ENCODE measurements around the gene PRKAG3.

Gene PRKAG3

GRCh38 chr2:218831378-218831990 is at the start of gene PRKAG3:
Gene PRKAG3, minus strand, starts transcription at chr2:218831803.
- no peak for DNase-seq

GRCh38 chr2:218880859-218881594 is 49.4 kb upstream of the PRKAG3 start:
- no peak for DNase-seq

- peak; percentile 89 for DNase-seq
Measured at GRCh38 chr2:218880102-218880858, 48.7 kb upstream of the PRKAG3 start, which contains the start of gene WNT10A. Gene WNT10A, plus strand, starts transcription at chr2:218880852. Its CDS starts 144 bp downstream, at chr2:218880996.

- no peak for DNase-seq
Measured at GRCh38 chr2:218879776-218880101, 48.1 kb upstream of the PRKAG3 start.

GRCh38 chr2:218878926-218879761 is 47.5 kb upstream of the PRKAG3 start:
- no peak for DNase-seq

- DNase-seq: no peak
Measured at GRCh38 chr2:218878486-218878885, 46.9 kb upstream of the PRKAG3 start.

GRCh38 chr2:218877891-218878290 is 46.3 kb upstream of the PRKAG3 start:
- no peak for DNase-seq

GRCh38 chr2:218877331-218877730 is 45.7 kb upstream of the PRKAG3 start:
- DNase-seq: no peak

GRCh38 chr2:218876562-218877219 is 45.1 kb upstream of the PRKAG3 start:
- peak; percentile 86 for DNase-seq

GRCh38 chr2:218875692-218876246 is 44.2 kb upstream of the PRKAG3 start:
- DNase-seq: no peak

GRCh38 chr2:218873359-218874194 is 42.0 kb upstream of the PRKAG3 start:
- DNase-seq: peak; percentile 6

- no peak for DNase-seq
Measured at GRCh38 chr2:218872645-218873358, 41.2 kb upstream of the PRKAG3 start.

GRCh38 chr2:218871345-218872302 is 40.0 kb upstream of the PRKAG3 start:
- peak; percentile 39 for DNase-seq

- peak; percentile 10 for DNase-seq
Measured at GRCh38 chr2:218870984-218871344, 39.4 kb upstream of the PRKAG3 start.

GRCh38 chr2:218869064-218869463 is 37.5 kb upstream of the PRKAG3 start:
- DNase-seq: no peak

- no peak for DNase-seq
Measured at GRCh38 chr2:218867900-218868299, 36.3 kb upstream of the PRKAG3 start.

- no peak for DNase-seq
Measured at GRCh38 chr2:218865999-218866398, 34.4 kb upstream of the PRKAG3 start.

- no peak for DNase-seq
Measured at GRCh38 chr2:218865396-218865795, 33.8 kb upstream of the PRKAG3 start.

GRCh38 chr2:218863021-218863520 is 31.5 kb upstream of the PRKAG3 start:
- no peak for DNase-seq

Data from CD4-positive, alpha-beta T cell treated with Interleukin-10 for 1 hour (primary cell).